ENCODE results near the gene CPT1C.

CPT1C gene

GRCh38 chr19:49682274-49682673, 8.6 kb upstream of the CPT1C start:
- DNase-seq (ENCODE audit: low read depth): no peak

- no peak for DNase-seq (ENCODE audit: low read depth)
Observed at GRCh38 chr19:49683814-49684250, 7.1 kb upstream of the CPT1C start.

- no peak for DNase-seq (ENCODE audit: low read depth)
Observed at GRCh38 chr19:49684251-49684982, 6.5 kb upstream of the CPT1C start.

GRCh38 chr19:49684983-49685553, 5.8 kb upstream of the CPT1C start:
- DNase-seq (ENCODE audit: low read depth): no peak

- DNase-seq (ENCODE audit: low read depth): no peak
Observed at GRCh38 chr19:49685845-49686332, 5.0 kb upstream of the CPT1C start.

GRCh38 chr19:49686503-49687088, 4.3 kb upstream of the CPT1C start:
- no peak for DNase-seq (ENCODE audit: low read depth)

- DNase-seq (ENCODE audit: low read depth): no peak
Observed at GRCh38 chr19:49687150-49687549, 3.8 kb upstream of the CPT1C start.

- no peak for DNase-seq (ENCODE audit: low read depth)
Observed at GRCh38 chr19:49687566-49688316, 3.2 kb upstream of the CPT1C start.

GRCh38 chr19:49688531-49689132, 2.3 kb upstream of the CPT1C start:
- no peak for DNase-seq (ENCODE audit: low read depth)

- no peak for DNase-seq (ENCODE audit: low read depth)
Observed at GRCh38 chr19:49689133-49690078, 1.5 kb upstream of the CPT1C start, which contains the start of gene ADM5. Gene ADM5, plus strand, starts transcription at chr19:49689594. Its CDS starts 244 bp downstream, at chr19:49689838.

GRCh38 chr19:49690079-49690655, 749 bp upstream of the CPT1C start:
- DNase-seq (ENCODE audit: low read depth): no peak

- DNase-seq (ENCODE audit: low read depth): peak; percentile 68
Observed at GRCh38 chr19:49691243-49692146, 579 bp downstream of the CPT1C start.

GRCh38 chr19:49692147-49692506, 1.2 kb downstream of the CPT1C start:
- no peak for DNase-seq (ENCODE audit: low read depth)

GRCh38 chr19:49696115-49696514, 5.2 kb downstream of the CPT1C start:
- no peak for DNase-seq (ENCODE audit: low read depth)

GRCh38 chr19:49696865-49697264, 5.9 kb downstream of the CPT1C start:
- no peak for DNase-seq (ENCODE audit: low read depth)

- no peak for DNase-seq (ENCODE audit: low read depth)
Observed at GRCh38 chr19:49699364-49699763, 8.4 kb downstream of the CPT1C start.

GRCh38 chr19:49700563-49700962, 9.6 kb downstream of the CPT1C start:
- DNase-seq (ENCODE audit: low read depth): no peak

GRCh38 chr19:49701271-49701786, 10.4 kb downstream of the CPT1C start:
- no peak for DNase-seq (ENCODE audit: low read depth)
